Mucosa of descending colon (tissue), 3 donors: Measurements from ENCODE around the gene NACC2. TPM values are rescaled to one million over a fixed set of nuclear protein-coding genes. Genes with fewer than 3 reads are reported as not detected.
A peak's percentile ranks its signal among the peaks of the same experiment; 100 is the strongest.

Experiments used
- ATAC-seq: fragments of 200-7000 bp; cut with Tn5 transposase; one replicate; pipeline ENCODE4 v1.9.1; 2020; ENCODE audit warnings: mild to moderate bottlenecking, moderate library complexity
- DNase-seq, 3 donors: peaks; one replicate each; pipeline ENCODE4 v3.0.0-alpha.2; 2020
- H3K36me3 ChIP-seq: fragments of 200-600 bp; one replicate; pipeline ENCODE4 v1.8.0; 2021; ENCODE audit warnings: low read depth, mild to moderate bottlenecking
- H3K4me1 ChIP-seq: fragments of 200-600 bp; one replicate; pipeline ENCODE4 v1.8.0; 2021; ENCODE audit warnings: low read depth, mild to moderate bottlenecking
- H3K4me3 ChIP-seq: fragments of 200-600 bp; one replicate; pipeline ENCODE4 v1.8.0; 2021; ENCODE audit warnings: mild to moderate bottlenecking
- H3K9me3 ChIP-seq: fragments of 200-600 bp; one replicate; pipeline ENCODE4 v1.8.0; 2021; ENCODE audit warnings: mild to moderate bottlenecking
- CTCF ChIP-seq: fragments of 200-600 bp; IDR thresholded peaks from one replicate; pipeline ENCODE4 v1.8.0; 2022; ENCODE audit warnings: antibody characterized with exemption, mild to moderate bottlenecking
- intact Hi-C, 2 donors: fragments of 100-400 bp; cut with DNase I in 1 of 2; cut with micrococcal nuclease in 1 of 2; formaldehyde crosslinking; loops; one replicate each; pipeline versions ENCODE4 v1.11.0 to v1.11.1; 2022; cut with DNase I, micrococcal nuclease
- long read RNA-seq, 2 donors: library from polyadenylated mRNA; unstranded; transcript quantifications; one replicate each; pipeline ENCODE4 v2.0.0, GENCODE V29; 2019 to 2021
- total RNA-seq, 3 donors: library from RNA; stranded (reverse); fragmentation: NEBNext Ultra II Directional in 2 of 3; extraction: Animal tissue kit (Norgen Biotek cat#: 25700) in 2 of 3; gene quantifications; one replicate each; pipeline versions ENCODE4 v1.2.1 to v1.2.4, GENCODE V29; 2021 to 2023
- donor health status: DM: no; HTN: no; CAD: no; lungs with moderate emphysema.
- donor health status: DM: no; HTN: no; CAD: no.
- donor health status: DM: no; HTN: yes; CAD: no.

The NACC2 gene
- 10 to 100 TPM; 15.9 to 81.3 (median 22.1) TPM for total RNA-seq
- long read RNA-seq, donor 1, full-length matches to known transcripts: 26 of 128 reads
- long read RNA-seq, donor 1, partial matches to known transcripts: 6 of 128 reads
- long read RNA-seq, donor 1, other reads (novel, unspliced or antisense): 96 of 128 reads
- long read RNA-seq, donor 2, partial matches to known transcripts: 0 of 3 reads
- long read RNA-seq, donor 2, other reads (novel, unspliced or antisense): 3 of 3 reads

GRCh38 chr9:136095070-136096058, at the start of gene NACC2:
NACC2 (minus strand) TSS chr9:136095289; CDS start chr9:136050521, 44,768 bp downstream.
- Histone ChIP-seq H3K9me3 (no peaks in the 10 kb centered on the region), H3K36me3 (no peaks in the 10 kb centered on the region), H3K4me3 (peak within 1 kb of the TSS; percentile 72), H3K4me1 (peaks cover 15% of the 10 kb centered on the region)
- DNase-seq (peak; percentile 82 to 88 (median 85)), ATAC-seq (peak; percentile 84)
- intact Hi-C loops: no loop called here
- no peak for TF ChIP-seq CTCF

GRCh38 chr9:136144450-136144849, 49.4 kb upstream of the NACC2 start:
- TF ChIP-seq CTCF: no peak
- H3K4me1 ChIP-seq: no peaks in the 10 kb centered on the region
- intact Hi-C loops: no loop called here

GRCh38 chr9:136143215-136144001, 48.3 kb upstream of the NACC2 start:
- H3K9me3 ChIP-seq: no peaks in the 10 kb centered on the region
- DNase-seq: peak in 1 of 3 donors; percentile 43
- H3K36me3 ChIP-seq: no peaks in the 10 kb centered on the region
- no peak for TF ChIP-seq CTCF
- H3K4me1 ChIP-seq: no peaks in the 10 kb centered on the region
- H3K4me3 ChIP-seq: no peak overlapping the region
- intact Hi-C loops: no loop called here
- ATAC-seq: no peak

More at GRCh38 chr9:136144450-136144849, 49.4 kb upstream of the NACC2 start:
- DNase-seq (no peak), ATAC-seq (no peak)
- Histone ChIP-seq H3K4me3 (no peak overlapping the region), H3K9me3 (no peaks in the 10 kb centered on the region), H3K36me3 (no peaks in the 10 kb centered on the region)

- peak in 1 of 3 donors; percentile 31 for DNase-seq
- H3K36me3 ChIP-seq: no peaks in the 10 kb centered on the region
- ATAC-seq: no peak
- no peak for TF ChIP-seq CTCF
- no peak overlapping the region for H3K4me3 ChIP-seq
- no peaks in the 10 kb centered on the region for H3K4me1 ChIP-seq
- intact Hi-C loops: no loop called here
- no peaks in the 10 kb centered on the region for H3K9me3 ChIP-seq
These were observed 47.7 kb upstream of the NACC2 start for GRCh38 chr9:136142859-136143214.

- DNase-seq (no peak), ATAC-seq (no peak)
- no peaks in the 10 kb centered on the region for H3K4me1 ChIP-seq
- H3K36me3 ChIP-seq: no peaks in the 10 kb centered on the region
- intact Hi-C loops: no loop called here
- no peak for TF ChIP-seq CTCF
- no peaks in the 10 kb centered on the region for H3K9me3 ChIP-seq
- no peak overlapping the region for H3K4me3 ChIP-seq
These were observed 47.3 kb upstream of the NACC2 start for GRCh38 chr9:136142414-136142796.
